NCI-H2196 (cell line): ENCODE results near the gene SPRR4.
"Not testable (repeated sequence)": the region's sequence is repeated elsewhere in the genome, so short reads cannot be mapped to it uniquely, and the experiment has no call there.

Experiments used
- DNase-seq: peaks from one replicate; lab custom pipeline; 2025; ENCODE audit not compliant: unreplicated experiment; lab: John Stamatoyannopoulos, UW

Gene SPRR4

DNA sequence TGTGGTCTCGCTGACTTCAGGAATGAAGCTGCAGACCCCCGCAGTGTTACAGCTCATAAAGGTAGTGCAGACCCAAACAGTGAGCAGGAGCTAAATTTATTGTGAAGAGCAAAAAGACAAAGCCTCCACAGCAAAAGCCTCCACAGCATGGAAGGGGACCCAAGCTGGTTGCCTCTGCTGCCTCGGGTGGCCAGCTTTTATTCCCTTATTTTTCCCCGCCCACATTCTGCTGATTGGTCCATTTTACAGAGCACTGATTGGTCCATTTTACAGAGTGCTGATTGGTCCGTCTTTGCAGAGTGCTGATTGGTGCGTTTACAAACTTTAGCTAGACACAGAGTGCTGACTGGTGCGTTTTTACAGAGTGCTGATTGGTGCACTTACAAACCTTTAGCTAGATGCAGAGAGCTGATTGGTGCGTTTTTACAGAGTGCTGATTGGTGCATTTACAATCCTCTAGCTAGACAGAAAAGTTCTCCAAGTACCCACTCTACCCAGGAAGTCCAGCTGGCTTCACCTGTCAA is 40.8 kb downstream of the SPRR4 start:
- DNase-seq, result not testable (repeated sequence)

DNA sequence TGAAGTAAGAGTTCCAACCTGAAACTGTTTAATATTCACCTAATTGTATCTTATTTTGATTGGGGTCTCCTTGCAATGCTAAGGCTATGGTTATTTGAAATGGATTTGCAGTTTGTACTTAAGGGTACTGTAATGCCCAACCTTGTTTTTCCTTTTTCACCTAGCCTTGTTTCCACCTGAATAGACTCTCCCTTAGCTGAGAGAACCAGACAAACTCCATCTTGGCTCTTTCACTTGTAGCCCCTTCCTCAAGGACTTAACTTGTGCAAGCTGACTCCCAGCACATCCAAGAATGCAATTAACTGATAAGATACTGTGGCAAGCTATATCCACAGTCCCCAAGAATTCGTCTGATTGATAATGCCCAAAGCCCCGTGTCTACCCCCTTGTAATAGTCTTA is 51.4 kb downstream of the SPRR4 start:
- not testable (repeated sequence) for DNase-seq
